T-helper 1 cell treated with Interleukin-12 subunit alpha and Interleukin-12 subunit beta and Interleukin-4 antibody, amounts not matched to agents 30 μg/mL and 1 μg/mL, for 36 hours (primary cell): Measurements from ENCODE around the gene TMOD4.
A peak's percentile ranks its signal among the peaks of the same experiment; 100 is the strongest.
"Not testable (repeated sequence)": the region's sequence is repeated elsewhere in the genome, so short reads cannot be mapped to it uniquely, and the experiment has no call there.

ENCODE experiments used
- H3K27ac Mint-ChIP-seq: one replicate; pipeline ENCODE4 v1.8.0; 2021; ENCODE audit warnings: mild to moderate bottlenecking, mixed read lengths
- H3K27me3 Mint-ChIP-seq: one replicate; pipeline ENCODE4 v1.8.0; 2021; ENCODE audit warnings: low read depth, mixed read lengths
- H3K36me3 Mint-ChIP-seq: one replicate; pipeline ENCODE4 v1.8.0; 2021; ENCODE audit warnings: low read depth, mixed read lengths
- H3K4me1 Mint-ChIP-seq: one replicate; pipeline ENCODE4 v1.8.0; 2021; ENCODE audit warnings: low read depth, mixed read lengths
- H3K4me3 Mint-ChIP-seq: one replicate; pipeline ENCODE4 v1.8.0; 2021; ENCODE audit warnings: mild to moderate bottlenecking, moderate library complexity, mixed read lengths
- H3K9me3 Mint-ChIP-seq: one replicate; pipeline ENCODE4 v1.8.0; 2021; ENCODE audit warnings: mixed read lengths

The TMOD4 gene

GRCh38 chr1:151193304-151193703 is 17.5 kb upstream of the TMOD4 start:
- Mint-ChIP-seq H3K9me3 (no peaks in the 10 kb centered on the region), H3K4me3 (no peak overlapping the region), H3K4me1 (peaks cover 24% of the 10 kb centered on the region), H3K27me3 (peaks cover 5% of the 10 kb centered on the region), H3K27ac (no peak overlapping the region), H3K36me3 (peaks cover 6% of the 10 kb centered on the region)

- H3K9me3 Mint-ChIP-seq = no peaks in the 10 kb centered on the region
- peaks cover 18% of the 10 kb centered on the region for H3K4me1 Mint-ChIP-seq
- peaks cover 3% of the 10 kb centered on the region for H3K36me3 Mint-ChIP-seq
- H3K27ac Mint-ChIP-seq = no peak overlapping the region
- H3K27me3 Mint-ChIP-seq = peaks cover 4% of the 10 kb centered on the region
- H3K4me3 Mint-ChIP-seq = no peak overlapping the region
Observed at GRCh38 chr1:151192047-151192446, 16.3 kb upstream of the TMOD4 start.

GRCh38 chr1:151189637-151190445 is 14.1 kb upstream of the TMOD4 start, which contains the start of gene VPS72:
TSS of gene VPS72 (minus strand) at chr1:151190197. CDS start at chr1:151190121, 76 bp downstream.
- peaks cover 4% of the 10 kb centered on the region for H3K27me3 Mint-ChIP-seq
- H3K4me1 Mint-ChIP-seq = peaks cover 16% of the 10 kb centered on the region
- H3K9me3 Mint-ChIP-seq = no peaks in the 10 kb centered on the region
- peak within 1 kb of the TSS; percentile 92 for H3K27ac Mint-ChIP-seq
- H3K36me3 Mint-ChIP-seq = peaks cover 7% of the 10 kb centered on the region
- H3K4me3 Mint-ChIP-seq = peak within 1 kb of the TSS; percentile 96

- peak overlapping the region; percentile 96 for H3K4me3 Mint-ChIP-seq
- H3K36me3 Mint-ChIP-seq = peaks cover 14% of the 10 kb centered on the region
- H3K27me3 Mint-ChIP-seq, H3K9me3 Mint-ChIP-seq: not testable (repeated sequence)
- H3K27ac Mint-ChIP-seq = peak overlapping the region; percentile 22
- H3K4me1 Mint-ChIP-seq = peaks cover 16% of the 10 kb centered on the region
Observed at GRCh38 chr1:151188667-151189066, 12.9 kb upstream of the TMOD4 start.

- H3K4me3 Mint-ChIP-seq = no peak overlapping the region
- H3K27me3 Mint-ChIP-seq = no peaks in the 10 kb centered on the region
- H3K36me3 Mint-ChIP-seq = peaks cover 24% of the 10 kb centered on the region
- no peaks in the 10 kb centered on the region for H3K9me3 Mint-ChIP-seq
- H3K4me1 Mint-ChIP-seq = peaks cover 19% of the 10 kb centered on the region
- H3K27ac Mint-ChIP-seq = no peak overlapping the region
Observed at GRCh38 chr1:151187205-151187604, 11.4 kb upstream of the TMOD4 start.

- peaks cover 37% of the 10 kb centered on the region for H3K36me3 Mint-ChIP-seq
- H3K27me3 Mint-ChIP-seq = no peaks in the 10 kb centered on the region
- no peaks in the 10 kb centered on the region for H3K9me3 Mint-ChIP-seq
- peaks cover 14% of the 10 kb centered on the region for H3K4me1 Mint-ChIP-seq
- H3K27ac Mint-ChIP-seq = no peak overlapping the region
- no peak overlapping the region for H3K4me3 Mint-ChIP-seq
Observed at GRCh38 chr1:151184211-151184610, 8.4 kb upstream of the TMOD4 start.

GRCh38 chr1:151176514-151177045 is 799 bp upstream of the TMOD4 start:
- Mint-ChIP-seq H3K9me3 (no peaks in the 10 kb centered on the region), H3K27ac (no peak overlapping the region), H3K27me3 (no peaks in the 10 kb centered on the region), H3K36me3 (peaks cover 53% of the 10 kb centered on the region), H3K4me1 (peaks cover 3% of the 10 kb centered on the region), H3K4me3 (no peak overlapping the region)

- H3K27me3 Mint-ChIP-seq = no peaks in the 10 kb centered on the region
- no peak overlapping the region for H3K27ac Mint-ChIP-seq
- H3K4me1 Mint-ChIP-seq = peaks cover 3% of the 10 kb centered on the region
- no peak overlapping the region for H3K4me3 Mint-ChIP-seq
- peaks cover 49% of the 10 kb centered on the region for H3K36me3 Mint-ChIP-seq
- no peaks in the 10 kb centered on the region for H3K9me3 Mint-ChIP-seq
Observed at GRCh38 chr1:151175041-151175741, 590 bp downstream of the TMOD4 start.

- Mint-ChIP-seq H3K27me3 (no peaks in the 10 kb centered on the region), H3K36me3 (peaks cover 49% of the 10 kb centered on the region), H3K4me3 (no peak overlapping the region), H3K4me1 (peaks cover 7% of the 10 kb centered on the region), H3K27ac (no peak overlapping the region), H3K9me3 (no peaks in the 10 kb centered on the region)
Observed at GRCh38 chr1:151171190-151171589, 4.6 kb downstream of the TMOD4 start.

- Mint-ChIP-seq H3K4me3 (peak overlapping the region; percentile 96), H3K36me3 (peaks cover 43% of the 10 kb centered on the region), H3K27me3 (no peaks in the 10 kb centered on the region), H3K9me3 (no peaks in the 10 kb centered on the region), H3K27ac (peak overlapping the region; percentile 29), H3K4me1 (peaks cover 31% of the 10 kb centered on the region)
Observed at GRCh38 chr1:151167116-151167515, 8.7 kb downstream of the TMOD4 start.

GRCh38 chr1:151166505-151166956 is 9.2 kb downstream of the TMOD4 start:
- Mint-ChIP-seq H3K27ac (peak overlapping the region; percentile 93), H3K4me1 (peaks cover 37% of the 10 kb centered on the region), H3K9me3 (no peaks in the 10 kb centered on the region), H3K4me3 (peak overlapping the region; percentile 96), H3K36me3 (peaks cover 41% of the 10 kb centered on the region), H3K27me3 (no peaks in the 10 kb centered on the region)

- Mint-ChIP-seq H3K27me3 (no peaks in the 10 kb centered on the region), H3K27ac (peak within 1 kb of the TSS; percentile 93), H3K9me3 (no peaks in the 10 kb centered on the region), H3K4me3 (peak within 1 kb of the TSS; percentile 96), H3K36me3 (peaks cover 40% of the 10 kb centered on the region), H3K4me1 (peaks cover 39% of the 10 kb centered on the region)
Observed at GRCh38 chr1:151165738-151166504, 9.9 kb downstream of the TMOD4 start, which contains the start of the genes LYSMD1 and SCNM1. TSS of gene LYSMD1 (minus strand) at chr1:151165902. CDS start at chr1:151165258, 644 bp downstream. TSS of gene SCNM1 (plus strand) at chr1:151166144. CDS start at chr1:151166153, 9 bp downstream.

- Mint-ChIP-seq H3K36me3 (peaks cover 37% of the 10 kb centered on the region), H3K27me3 (no peaks in the 10 kb centered on the region), H3K27ac (peak overlapping the region; percentile 93), H3K9me3 (no peaks in the 10 kb centered on the region), H3K4me3 (peak overlapping the region; percentile 96), H3K4me1 (peaks cover 41% of the 10 kb centered on the region)
Observed at GRCh38 chr1:151165281-151165737, 10.5 kb downstream of the TMOD4 start.
